DMS114 treated with DMSO at 0.1 percent for 48 hours (cell line): ENCODE results near the gene TMEM14A.

Experiments
- DNase-seq: peaks from one replicate; lab custom pipeline; 2025; ENCODE audit not compliant: unreplicated experiment; lab: John Stamatoyannopoulos, UW

TMEM14A gene

DNA sequence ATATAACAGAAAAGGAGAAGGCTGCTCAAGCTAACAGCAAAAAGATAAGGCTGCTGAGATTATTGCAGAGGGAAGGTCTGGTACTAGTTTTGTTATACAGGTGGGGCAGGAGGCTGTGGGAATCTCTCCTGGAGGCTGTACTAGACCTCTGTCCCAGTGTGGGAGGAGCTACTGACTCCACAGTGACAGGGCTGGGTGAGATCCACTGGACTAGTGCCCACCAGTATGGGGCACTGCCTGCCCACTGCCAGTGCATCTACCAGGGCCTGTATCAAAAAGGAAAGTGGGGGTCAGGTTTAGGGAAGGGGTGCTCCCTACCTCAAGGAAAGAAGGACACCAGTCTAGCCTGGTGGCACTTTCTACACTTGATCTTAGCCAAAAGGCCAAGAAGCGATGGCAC, 62.3 kb downstream of the TMEM14A start:
- no peak for DNase-seq

DNA sequence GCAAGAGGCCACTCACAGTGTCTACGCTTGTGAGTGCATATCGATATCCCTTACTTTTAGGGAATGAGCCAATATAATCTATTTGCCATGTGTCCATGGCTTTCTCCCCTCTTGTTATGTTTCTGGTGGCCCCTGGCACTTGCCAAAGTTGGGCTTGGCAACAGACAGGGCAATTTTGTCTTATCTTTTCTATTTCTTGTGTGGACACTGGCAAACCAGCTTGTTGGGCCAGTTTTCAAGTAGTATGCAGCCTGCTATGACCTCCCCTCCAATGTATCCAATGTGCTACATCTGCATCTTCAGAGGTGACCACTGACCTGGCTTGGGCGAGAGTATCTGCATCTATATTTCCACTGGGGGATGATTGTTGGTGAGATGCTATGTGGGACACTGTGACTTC, 63.2 kb downstream of the TMEM14A start:
- no peak for DNase-seq

DNA sequence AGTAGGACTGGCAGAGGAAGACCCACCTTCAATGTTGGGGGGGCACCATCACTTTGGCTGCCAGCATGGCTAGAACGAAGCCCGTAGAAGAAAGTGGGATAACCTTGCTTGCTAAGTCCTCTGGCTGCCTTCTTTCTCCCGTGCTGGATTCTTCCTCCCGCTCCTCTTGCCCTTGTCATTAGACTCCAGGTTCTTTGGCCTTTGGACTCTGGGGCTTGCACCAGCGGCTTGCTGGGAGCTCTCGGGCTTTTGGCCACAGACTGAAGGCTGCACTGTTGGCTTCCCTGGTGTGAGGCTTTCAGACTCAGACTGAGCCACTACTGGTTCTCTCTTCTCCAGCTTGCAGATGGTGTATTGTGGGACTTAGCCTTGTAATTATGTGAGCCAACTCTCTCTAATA, 64.2 kb downstream of the TMEM14A start:
- no peak for DNase-seq

DNA sequence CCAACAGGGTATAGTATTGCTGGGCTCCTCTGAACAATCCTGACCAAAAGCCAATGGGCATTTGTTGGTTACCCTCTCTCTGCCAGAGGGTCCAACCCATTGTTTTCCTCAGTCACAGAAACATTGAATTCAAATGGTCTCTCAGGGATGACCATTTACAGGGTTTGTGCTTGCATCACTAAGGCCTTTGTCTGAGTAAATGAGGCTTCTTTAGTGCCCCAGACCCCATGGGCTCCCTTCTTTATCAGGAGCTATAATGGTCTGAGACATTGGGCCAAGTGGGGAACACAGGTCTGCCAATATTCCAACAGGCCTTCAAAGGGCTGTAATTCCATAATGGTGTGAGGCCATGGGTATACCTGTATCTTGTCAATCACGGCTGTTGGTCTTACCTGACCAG, 65.2 kb downstream of the TMEM14A start:
- DNase-seq = no peak
